SH-SY5Y (cell line): ENCODE data around the gene GABPB1.

ENCODE experiments used
- GATA2 ChIP-seq: IDR thresholded peaks from 2 replicates; pipeline ENCODE4 v1.6.1; 2011; ENCODE audit warnings: mild to moderate bottlenecking, low read depth, low read length
- GATA3 ChIP-seq: IDR thresholded peaks from 2 replicates; pipeline ENCODE4 v1.6.1; 2011; ENCODE audit warnings: low read depth, mild to moderate bottlenecking, low read length, moderate library complexity

- TF ChIP-seq GATA3 = no peak
- TF ChIP-seq GATA2 = no peak
Measured at GRCh38 chr15:50315814-50316630, 39.0 kb downstream of the GABPB1 start.
